LNCAP (cell line): ENCODE results near the gene PTP4A2.

Experiments used
- TF ChIP-seq, protein P1 (sequence below): fragments of 450-650 bp; IDR thresholded peaks from 2 replicates; pipeline ENCODE4 v1.5.1; 2017; ENCODE audit warnings: mild to moderate bottlenecking

The PTP4A2 gene

DNA sequence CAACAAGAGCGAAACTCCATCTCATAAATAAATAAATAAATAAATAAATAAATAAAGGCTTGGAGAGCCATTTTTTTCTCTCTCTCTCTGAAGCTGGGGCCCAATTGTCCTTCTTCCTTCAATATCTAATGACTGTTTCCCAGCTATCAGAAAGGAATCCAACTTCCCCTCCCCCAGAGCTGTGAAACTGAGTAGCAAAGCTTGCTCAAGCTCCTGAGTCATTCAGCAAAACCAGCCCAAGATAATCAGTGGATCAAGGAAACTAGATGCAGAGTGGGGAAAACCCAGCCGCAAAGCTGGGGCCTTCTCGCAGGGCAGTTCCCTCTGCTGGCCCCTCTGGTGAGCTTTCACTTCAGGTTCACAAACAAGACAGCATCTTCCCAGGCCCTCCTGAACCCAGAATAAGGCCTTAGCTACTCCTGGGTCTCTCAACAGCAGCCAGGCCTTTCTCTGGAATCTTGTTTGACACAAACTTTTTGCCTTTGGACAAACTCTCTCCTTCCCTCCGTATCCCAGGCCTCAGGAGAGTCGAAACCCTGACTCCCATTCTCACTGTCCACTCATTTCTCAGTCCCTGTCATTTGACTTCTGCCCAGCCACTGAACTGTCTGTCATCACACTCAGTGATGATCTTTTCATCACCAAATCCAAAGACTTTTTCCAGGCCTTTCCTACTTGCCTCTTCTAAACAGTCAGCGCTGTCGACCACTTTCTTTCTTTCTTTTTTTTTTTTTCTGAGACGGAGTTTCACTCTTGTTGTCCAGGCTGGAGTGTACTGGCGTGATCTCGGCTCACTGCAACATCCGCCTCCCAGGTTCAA is 18.0 kb upstream of the PTP4A2 start:
- TF ChIP-seq, protein P1, sequence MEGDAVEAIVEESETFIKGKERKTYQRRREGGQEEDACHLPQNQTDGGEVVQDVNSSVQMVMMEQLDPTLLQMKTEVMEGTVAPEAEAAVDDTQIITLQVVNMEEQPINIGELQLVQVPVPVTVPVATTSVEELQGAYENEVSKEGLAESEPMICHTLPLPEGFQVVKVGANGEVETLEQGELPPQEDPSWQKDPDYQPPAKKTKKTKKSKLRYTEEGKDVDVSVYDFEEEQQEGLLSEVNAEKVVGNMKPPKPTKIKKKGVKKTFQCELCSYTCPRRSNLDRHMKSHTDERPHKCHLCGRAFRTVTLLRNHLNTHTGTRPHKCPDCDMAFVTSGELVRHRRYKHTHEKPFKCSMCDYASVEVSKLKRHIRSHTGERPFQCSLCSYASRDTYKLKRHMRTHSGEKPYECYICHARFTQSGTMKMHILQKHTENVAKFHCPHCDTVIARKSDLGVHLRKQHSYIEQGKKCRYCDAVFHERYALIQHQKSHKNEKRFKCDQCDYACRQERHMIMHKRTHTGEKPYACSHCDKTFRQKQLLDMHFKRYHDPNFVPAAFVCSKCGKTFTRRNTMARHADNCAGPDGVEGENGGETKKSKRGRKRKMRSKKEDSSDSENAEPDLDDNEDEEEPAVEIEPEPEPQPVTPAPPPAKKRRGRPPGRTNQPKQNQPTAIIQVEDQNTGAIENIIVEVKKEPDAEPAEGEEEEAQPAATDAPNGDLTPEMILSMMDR: no peak

DNA sequence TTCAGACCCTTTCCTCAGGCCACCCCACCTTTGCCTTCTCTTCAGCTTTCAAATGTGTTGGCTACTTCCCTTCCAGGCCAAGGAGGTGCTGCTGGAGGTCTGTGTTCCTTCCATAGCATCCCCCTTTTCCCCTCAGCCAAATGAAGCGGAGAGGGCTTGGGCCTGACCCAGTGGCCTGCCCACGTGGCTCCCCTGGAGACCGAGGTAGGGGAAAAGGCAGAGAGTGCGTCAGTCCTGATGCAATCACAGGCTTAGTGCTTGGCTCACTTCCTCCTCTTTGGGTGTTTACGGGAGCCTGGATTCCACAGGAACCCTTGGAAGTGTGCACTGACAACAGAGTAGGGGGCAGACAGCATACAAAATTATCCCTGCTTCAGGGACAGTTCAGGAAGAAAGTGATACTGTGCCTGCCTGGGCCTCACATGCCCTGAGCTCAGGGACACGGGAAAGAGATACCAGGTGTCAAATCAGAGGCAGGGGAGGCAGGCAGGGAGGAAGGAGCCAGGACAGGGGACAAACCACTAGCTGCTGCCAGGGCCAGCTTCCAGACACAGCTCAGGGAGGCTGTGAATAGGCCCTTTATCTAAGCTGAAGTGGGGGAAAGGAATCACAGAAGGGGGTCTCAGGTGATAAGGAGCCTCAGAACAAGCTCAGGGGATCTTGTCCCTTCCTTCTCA is 16.6 kb upstream of the PTP4A2 start:
- TF ChIP-seq, protein P1: no peak

DNA sequence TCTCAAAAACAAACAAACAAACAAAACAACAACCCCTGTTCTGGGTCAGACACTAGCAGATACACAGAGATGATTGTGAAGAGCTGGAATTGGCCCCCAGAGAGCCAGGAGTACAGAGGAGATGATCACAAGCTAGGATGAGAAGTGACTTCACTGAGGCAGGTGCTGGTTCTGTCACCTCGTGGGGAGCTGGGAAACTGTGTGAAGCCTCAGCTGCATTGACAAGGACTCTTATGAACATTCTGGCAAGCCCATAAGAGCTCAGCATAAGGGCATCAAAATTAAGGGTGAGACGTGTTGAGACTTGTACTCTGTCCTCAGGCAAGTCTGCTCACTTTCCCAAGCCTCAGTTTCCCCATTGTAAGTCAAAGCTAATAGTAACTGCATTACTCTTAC is 14.7 kb upstream of the PTP4A2 start:
- TF ChIP-seq, protein P1: no peak

DNA sequence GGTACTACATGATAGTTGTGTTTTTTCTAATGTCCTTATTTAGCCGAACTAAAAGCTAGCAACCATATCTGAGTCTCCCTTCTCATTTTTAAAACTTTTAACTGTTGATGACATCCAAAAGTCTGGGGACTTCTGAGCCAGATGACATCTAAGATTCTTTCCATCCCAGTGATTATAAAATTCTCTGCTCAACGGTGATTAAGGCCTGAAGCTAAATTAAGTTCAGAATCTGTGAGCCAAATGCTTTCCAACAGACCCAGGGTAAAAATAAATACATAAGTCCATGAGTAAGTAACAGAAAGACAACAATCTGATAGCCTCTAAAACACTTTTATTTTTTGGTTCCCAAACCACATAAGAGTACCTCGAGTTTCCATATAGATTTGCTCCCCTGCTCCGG is 13.1 kb upstream of the PTP4A2 start:
- TF ChIP-seq, protein P1: no peak

DNA sequence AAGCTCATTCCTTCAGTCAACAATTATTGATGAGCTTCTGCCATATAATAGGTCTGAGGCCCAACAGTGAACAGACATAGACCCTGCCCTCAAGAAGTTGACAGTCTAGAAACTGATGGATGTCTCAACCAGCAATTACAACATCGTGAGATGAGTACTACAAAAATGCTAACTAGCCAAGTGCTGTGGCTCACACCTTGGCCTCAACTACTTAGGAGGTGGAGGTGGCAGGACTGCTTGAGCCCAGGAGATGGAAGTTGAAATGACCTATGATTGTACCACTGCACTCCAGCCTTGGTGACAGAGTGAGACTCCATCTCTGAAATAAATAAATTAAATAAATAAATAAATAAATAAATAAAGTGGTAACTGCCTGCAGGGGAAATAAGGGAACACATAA is 11.7 kb upstream of the PTP4A2 start:
- TF ChIP-seq, protein P1: no peak

DNA sequence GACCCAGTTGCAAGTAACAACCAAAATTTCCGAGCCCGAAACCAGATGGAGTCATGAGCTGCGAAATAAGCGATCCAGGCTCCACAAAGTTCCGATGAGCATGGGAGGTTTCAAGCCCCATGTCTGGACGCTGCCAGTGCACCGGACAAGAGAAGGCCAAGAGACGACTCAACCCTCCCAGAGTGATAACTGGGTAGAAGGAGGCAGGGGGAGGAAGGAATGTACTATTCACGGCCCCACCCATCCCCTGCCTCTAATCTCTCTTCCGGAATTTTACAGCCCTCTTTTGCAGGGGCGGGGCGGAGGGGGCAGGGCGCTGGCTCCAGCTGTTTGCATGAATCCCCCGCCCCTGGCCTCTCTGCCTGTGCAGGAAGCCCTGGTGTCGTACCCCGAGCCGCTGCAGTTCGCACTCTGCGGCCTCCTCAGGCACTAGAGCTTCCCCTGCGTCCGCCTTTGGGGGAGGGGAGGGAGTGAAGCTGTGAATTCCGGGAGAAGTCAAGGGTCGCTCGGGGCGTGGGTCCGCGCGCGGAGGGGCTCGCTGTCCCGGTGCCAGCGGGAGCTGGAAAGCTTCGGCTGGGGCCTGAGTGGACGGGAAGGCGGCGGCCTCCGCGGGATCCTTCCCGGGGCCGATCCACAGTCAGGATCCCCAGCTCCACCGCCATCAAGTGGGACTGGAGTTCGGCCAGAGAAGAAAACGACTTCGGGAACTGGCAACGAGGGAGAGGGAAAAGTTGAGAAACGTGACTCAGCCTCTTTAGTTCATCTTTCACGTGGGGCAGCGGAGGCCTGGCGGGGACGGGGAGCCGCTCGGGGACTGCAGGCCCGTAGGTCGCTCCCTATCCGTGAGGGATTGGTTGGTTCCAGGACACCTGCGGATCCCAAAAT is 6.3 kb upstream of the PTP4A2 start:
- TF ChIP-seq, protein P1: no peak

DNA sequence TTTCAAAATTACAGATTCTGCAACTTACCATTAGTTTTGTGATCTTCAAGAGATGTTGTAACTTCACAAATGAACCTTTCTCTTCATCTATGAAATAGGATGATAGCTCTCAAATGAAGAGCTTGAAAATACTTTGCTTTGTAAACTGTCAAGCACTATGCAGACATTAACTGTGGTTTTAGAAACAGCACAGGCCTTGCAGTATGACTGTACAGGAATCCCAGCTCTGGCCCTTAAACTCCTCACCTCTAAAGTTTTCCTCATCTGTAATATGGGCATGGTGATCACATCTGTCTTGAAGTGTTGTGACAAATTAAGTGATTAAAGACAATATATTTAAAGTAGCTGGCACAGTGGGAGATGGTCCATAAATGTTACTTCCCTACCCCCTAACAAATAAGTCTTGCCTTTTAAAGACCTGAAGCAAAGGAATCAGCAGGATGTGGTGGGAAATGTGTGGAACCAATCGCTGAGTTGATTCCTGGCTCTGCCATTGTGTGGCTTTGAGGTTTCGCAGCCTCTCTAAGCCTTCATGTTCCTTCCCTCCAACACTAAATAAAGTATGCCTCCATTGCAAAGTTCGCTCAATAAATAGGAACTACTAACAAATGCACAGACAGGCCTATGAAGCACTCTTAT is 5.5 kb upstream of the PTP4A2 start:
- TF ChIP-seq, protein P1: no peak
